Fibroblast of villous mesenchyme (primary cell): ENCODE data around the gene FKBP15. TPM values are rescaled to one million over a fixed set of nuclear protein-coding genes. Genes with fewer than 3 reads are reported as not detected.

ENCODE experiments used
- DNase-seq: peaks from one replicate; pipeline ENCODE4 v3.0.0-alpha.2; 2010; ENCODE audit warnings: low read depth
- H3K4me3 ChIP-seq: 2 replicates; pipeline ENCODE4 v1.5.1; 2011; ENCODE audit warnings: low read depth, mild to moderate bottlenecking, low read length
- CTCF ChIP-seq: IDR thresholded peaks from 2 replicates; pipeline ENCODE4 v1.5.1; 2012; ENCODE audit warnings: low read depth, mild to moderate bottlenecking, low read length; ENCODE audit not compliant: insufficient read depth
- total RNA-seq: library from RNA; depleted of rRNA; stranded (reverse); fragments of >200 nt; gene quantifications from 2 replicates; pipeline ENCODE4 v1.2.3, GENCODE V29; 2012

FKBP15 gene
- total RNA-seq, 1 donor = 25.9 TPM

- H3K4me3 ChIP-seq = no peak overlapping the region
- DNase-seq = no peak
- no peak for TF ChIP-seq CTCF
Measured at GRCh38 chr9:113186137-113186755, 34.8 kb downstream of the FKBP15 start.

GRCh38 chr9:113185271-113185670 is 35.8 kb downstream of the FKBP15 start:
- DNase-seq = no peak
- TF ChIP-seq CTCF = no peak
- no peak overlapping the region for H3K4me3 ChIP-seq

GRCh38 chr9:113184539-113184938 is 36.5 kb downstream of the FKBP15 start:
- no peak overlapping the region for H3K4me3 ChIP-seq
- TF ChIP-seq CTCF = no peak
- DNase-seq = peak; percentile 19

- no peak for DNase-seq
- no peak overlapping the region for H3K4me3 ChIP-seq
- TF ChIP-seq CTCF = no peak
Measured at GRCh38 chr9:113183956-113184488, 37.1 kb downstream of the FKBP15 start.

- no peak for TF ChIP-seq CTCF
- DNase-seq = no peak
- no peak overlapping the region for H3K4me3 ChIP-seq
Measured at GRCh38 chr9:113181165-113181564, 39.9 kb downstream of the FKBP15 start.

- DNase-seq = no peak
- H3K4me3 ChIP-seq = no peak overlapping the region
Measured at GRCh38 chr9:113179839-113180238, 41.2 kb downstream of the FKBP15 start.

More at GRCh38 chr9:113179839-113180238, 41.2 kb downstream of the FKBP15 start:
- TF ChIP-seq CTCF = no peak
